HFFc6 (cell line): Measurements from ENCODE around the gene ROMO1. TPM values are rescaled to one million over a fixed set of nuclear protein-coding genes. Genes with fewer than 3 reads are reported as not detected.
"Not testable (repeated sequence)": the region's sequence is repeated elsewhere in the genome, so short reads cannot be mapped to it uniquely, and the experiment has no call there.

ENCODE experiments used
- DNase-seq: peaks from one replicate; pipeline ENCODE4 v3.0.0-alpha.2; 2018
- H3K27ac Mint-ChIP-seq: 2 replicates; pipeline ENCODE4 v1.8.0; 2020; ENCODE audit warnings: mild to moderate bottlenecking, mixed read lengths
- H3K27me3 Mint-ChIP-seq: 2 replicates; pipeline ENCODE4 v1.8.0; 2021; ENCODE audit warnings: mild to moderate bottlenecking, moderate library complexity, mixed read lengths; ENCODE audit not compliant: insufficient read depth
- H3K36me3 Mint-ChIP-seq: 2 replicates; pipeline ENCODE4 v1.8.0; 2021; ENCODE audit warnings: low read depth, mixed read lengths
- H3K4me1 Mint-ChIP-seq: 2 replicates; pipeline ENCODE4 v1.8.0; 2020; ENCODE audit warnings: low read depth, mixed read lengths
- H3K4me3 Mint-ChIP-seq: 2 replicates; pipeline ENCODE4 v1.8.0; 2020; ENCODE audit warnings: mild to moderate bottlenecking, moderate library complexity, mixed read lengths
- H3K9me3 Mint-ChIP-seq: 2 replicates; pipeline ENCODE4 v1.8.0; 2020; ENCODE audit warnings: mild to moderate bottlenecking, mixed read lengths
- total RNA-seq, 6 experiments: library from RNA; stranded (reverse); fragmentation: NEBNext Ultra II Directional; extraction: Animal tissue kit (Norgen Biotek cat#: 25700); gene quantifications; 2 replicates in 1 of 6; 3 replicates in 5 of 6; pipeline ENCODE4 v1.2.3, GENCODE V29; 2021
- TF ChIP-seq, protein P1 (sequence below): fragments of 200-600 bp; sonication (generic); IDR thresholded peaks from 2 replicates; pipeline ENCODE4 v1.5.0; 2021; ENCODE audit warnings: antibody characterized with exemption, mild to moderate bottlenecking

Gene ROMO1
- total RNA-seq, 6 experiments from 2014 or later: 158 to 236 (median 195) TPM

DNA sequence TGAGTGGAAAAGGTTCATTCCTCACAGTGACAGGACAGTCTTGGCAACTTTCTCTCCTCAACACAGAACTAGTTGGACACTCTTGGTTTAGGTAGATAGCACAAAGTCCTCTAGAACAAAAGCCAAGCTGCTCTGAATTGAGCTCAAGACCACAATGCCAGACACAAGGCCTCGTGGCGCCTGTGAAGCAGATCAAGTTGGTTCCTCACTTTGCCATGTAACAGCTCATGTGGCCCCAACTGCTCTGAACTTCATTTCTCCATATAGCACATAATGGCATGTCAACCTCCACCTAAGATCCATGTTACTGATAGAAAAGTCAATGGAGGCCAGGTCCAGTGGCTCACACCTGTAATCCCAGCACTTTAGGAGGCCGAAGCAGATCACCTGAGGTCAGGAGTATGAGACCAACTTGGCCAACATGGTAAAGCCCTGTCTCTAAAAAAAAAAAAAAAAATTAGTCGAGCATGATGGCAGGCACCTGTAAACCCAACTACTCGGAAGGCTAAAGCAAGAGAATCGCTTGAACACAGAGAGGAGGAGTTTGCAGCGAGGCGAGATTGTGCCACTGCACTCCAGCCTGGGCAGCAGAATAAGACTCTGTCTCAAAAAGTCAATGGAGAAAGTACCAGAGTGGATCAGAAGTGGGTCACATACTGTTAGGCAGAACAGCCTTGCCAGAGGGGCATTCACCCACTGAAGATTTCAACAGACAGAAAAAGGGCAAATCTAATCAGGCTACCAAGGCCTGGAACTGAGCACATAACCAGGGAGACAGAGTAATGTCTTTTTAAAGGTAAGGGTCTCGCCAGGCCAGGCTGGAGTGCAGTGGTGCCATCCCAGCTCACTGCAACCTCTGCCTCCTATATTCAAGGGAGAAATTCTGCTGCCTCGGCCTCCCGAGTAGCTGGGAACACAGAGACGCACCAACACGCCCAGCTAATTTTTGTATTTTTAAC is 21.2 kb downstream of the ROMO1 start:
- TF ChIP-seq, protein P1, sequence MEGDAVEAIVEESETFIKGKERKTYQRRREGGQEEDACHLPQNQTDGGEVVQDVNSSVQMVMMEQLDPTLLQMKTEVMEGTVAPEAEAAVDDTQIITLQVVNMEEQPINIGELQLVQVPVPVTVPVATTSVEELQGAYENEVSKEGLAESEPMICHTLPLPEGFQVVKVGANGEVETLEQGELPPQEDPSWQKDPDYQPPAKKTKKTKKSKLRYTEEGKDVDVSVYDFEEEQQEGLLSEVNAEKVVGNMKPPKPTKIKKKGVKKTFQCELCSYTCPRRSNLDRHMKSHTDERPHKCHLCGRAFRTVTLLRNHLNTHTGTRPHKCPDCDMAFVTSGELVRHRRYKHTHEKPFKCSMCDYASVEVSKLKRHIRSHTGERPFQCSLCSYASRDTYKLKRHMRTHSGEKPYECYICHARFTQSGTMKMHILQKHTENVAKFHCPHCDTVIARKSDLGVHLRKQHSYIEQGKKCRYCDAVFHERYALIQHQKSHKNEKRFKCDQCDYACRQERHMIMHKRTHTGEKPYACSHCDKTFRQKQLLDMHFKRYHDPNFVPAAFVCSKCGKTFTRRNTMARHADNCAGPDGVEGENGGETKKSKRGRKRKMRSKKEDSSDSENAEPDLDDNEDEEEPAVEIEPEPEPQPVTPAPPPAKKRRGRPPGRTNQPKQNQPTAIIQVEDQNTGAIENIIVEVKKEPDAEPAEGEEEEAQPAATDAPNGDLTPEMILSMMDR: no peak
- no peaks in the 10 kb centered on the region for H3K9me3 Mint-ChIP-seq
- DNase-seq: no peak
- peaks cover 16% of the 10 kb centered on the region for H3K27me3 Mint-ChIP-seq
- H3K4me3 Mint-ChIP-seq: peak overlapping the region; percentile 22; the same call in 1 of the 2 replicates
- H3K27ac Mint-ChIP-seq: peak overlapping the region; percentile 75
- H3K4me1 Mint-ChIP-seq: peaks cover 32% of the 10 kb centered on the region
- peaks cover 53% of the 10 kb centered on the region for H3K36me3 Mint-ChIP-seq

DNA sequence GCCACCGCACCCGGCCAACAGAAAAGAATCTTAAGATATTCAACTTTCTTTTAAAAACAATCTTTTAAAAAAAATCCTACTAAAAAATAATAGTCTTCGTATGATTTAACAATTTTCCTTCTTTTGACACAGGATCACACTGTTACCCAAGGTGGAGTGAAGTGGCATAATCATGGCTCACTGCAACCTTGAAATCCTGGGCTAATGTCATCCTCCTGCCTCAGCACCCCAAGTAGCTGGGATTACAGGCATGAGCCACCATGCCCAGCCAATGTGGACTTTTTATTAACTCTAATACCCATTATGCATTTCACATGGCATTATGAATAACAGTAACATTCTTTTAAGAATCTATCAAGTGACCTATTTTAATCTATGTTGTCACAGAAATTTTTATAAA is 22.0 kb downstream of the ROMO1 start:
- H3K4me1 Mint-ChIP-seq: peaks cover 32% of the 10 kb centered on the region
- H3K36me3 Mint-ChIP-seq: peaks cover 53% of the 10 kb centered on the region
- peak overlapping the region; percentile 45 for H3K27ac Mint-ChIP-seq
- H3K4me3 Mint-ChIP-seq: no peak overlapping the region
- no peaks in the 10 kb centered on the region for H3K9me3 Mint-ChIP-seq
- DNase-seq: no peak
- peaks cover 18% of the 10 kb centered on the region for H3K27me3 Mint-ChIP-seq
- TF ChIP-seq, protein P1: no peak

DNA sequence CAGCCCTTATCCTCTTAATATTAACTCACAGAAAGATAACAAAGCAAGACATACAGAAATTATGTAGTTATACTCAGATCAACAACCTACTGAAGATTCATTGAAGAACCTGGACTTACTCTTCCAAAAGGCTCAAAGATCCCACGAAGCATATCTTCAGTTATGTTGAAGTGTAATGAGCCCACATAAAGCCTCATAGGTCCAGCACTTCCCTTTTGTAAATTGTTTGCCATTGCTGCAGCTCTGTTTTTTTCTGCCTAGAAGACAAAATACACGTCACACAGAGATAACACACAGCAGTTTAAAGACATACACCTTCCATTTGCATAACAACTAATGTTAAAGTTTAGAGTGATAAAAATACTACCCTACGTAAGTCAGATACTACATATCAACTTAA is 22.4 kb downstream of the ROMO1 start:
- Mint-ChIP-seq H3K27me3 (peaks cover 16% of the 10 kb centered on the region), H3K4me3 (no peak overlapping the region; the same call in 1 of the 2 replicates), H3K36me3 (peaks cover 53% of the 10 kb centered on the region), H3K27ac (peak overlapping the region; percentile 45), H3K9me3 (no peaks in the 10 kb centered on the region), H3K4me1 (peaks cover 32% of the 10 kb centered on the region)
- no peak for DNase-seq
- TF ChIP-seq, protein P1: no peak

DNA sequence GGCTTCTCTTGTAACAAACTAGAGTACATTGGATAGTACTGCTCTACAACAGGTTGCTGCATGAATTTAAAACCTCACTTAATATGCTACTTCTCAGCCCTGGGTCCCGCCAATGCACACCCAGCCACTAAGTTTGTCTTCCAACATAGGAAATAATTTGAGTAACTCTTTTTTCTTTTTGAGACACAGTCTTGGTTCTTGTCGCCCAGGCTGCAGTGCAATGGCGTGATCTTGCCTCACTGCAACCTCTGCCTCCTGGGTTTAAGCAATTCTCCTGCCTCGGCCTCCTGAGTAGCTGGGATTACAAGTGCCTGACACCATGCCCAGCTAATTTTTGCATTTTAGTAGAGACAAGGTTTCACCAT is 24.1 kb downstream of the ROMO1 start:
- peaks cover 19% of the 10 kb centered on the region for H3K27me3 Mint-ChIP-seq
- peaks cover 29% of the 10 kb centered on the region for H3K4me1 Mint-ChIP-seq
- peak overlapping the region; percentile 40 for H3K27ac Mint-ChIP-seq
- not testable (repeated sequence) for H3K9me3 Mint-ChIP-seq, H3K4me3 Mint-ChIP-seq, DNase-seq
- H3K36me3 Mint-ChIP-seq: peaks cover 47% of the 10 kb centered on the region

DNA sequence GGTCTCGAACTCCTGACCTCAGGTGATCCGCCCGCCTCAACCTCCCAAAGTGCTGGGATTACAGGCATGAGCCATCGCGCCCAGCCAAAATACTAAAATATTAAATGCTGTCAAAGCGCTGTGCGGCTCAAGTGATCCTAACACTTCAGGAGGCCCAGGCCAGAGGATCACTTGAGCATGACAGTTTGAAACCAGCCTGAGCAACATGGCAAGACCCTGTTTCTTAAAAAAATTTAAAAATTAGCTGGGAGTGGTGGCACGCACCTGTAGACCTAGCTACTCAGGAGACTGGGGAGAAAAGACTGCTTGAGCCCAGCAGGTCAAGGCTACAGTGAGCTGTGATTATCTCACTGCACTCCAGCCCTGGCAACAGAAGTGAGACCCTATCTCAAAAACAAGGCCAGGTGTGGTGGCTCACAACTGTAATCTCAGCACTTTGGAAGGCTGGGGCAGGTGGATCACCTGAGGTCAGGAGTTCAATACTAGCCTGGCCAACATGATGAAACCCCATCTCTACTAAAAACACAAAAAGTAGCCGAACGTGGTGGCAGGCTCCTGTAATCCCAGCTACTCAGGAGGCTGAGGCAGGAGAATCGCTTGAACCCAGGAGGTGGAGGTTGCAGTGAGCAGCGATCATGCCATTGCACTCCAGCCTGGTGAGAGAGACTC is 24.6 kb downstream of the ROMO1 start:
- Mint-ChIP-seq H3K27me3 (peaks cover 19% of the 10 kb centered on the region), H3K36me3 (peaks cover 46% of the 10 kb centered on the region), H3K4me1 (peaks cover 27% of the 10 kb centered on the region), H3K27ac (0 out of 2 replicates have a peak overlapping the region, but pooled peaks have one; percentile 6)
- not testable (repeated sequence) for H3K9me3 Mint-ChIP-seq, DNase-seq, H3K4me3 Mint-ChIP-seq

DNA sequence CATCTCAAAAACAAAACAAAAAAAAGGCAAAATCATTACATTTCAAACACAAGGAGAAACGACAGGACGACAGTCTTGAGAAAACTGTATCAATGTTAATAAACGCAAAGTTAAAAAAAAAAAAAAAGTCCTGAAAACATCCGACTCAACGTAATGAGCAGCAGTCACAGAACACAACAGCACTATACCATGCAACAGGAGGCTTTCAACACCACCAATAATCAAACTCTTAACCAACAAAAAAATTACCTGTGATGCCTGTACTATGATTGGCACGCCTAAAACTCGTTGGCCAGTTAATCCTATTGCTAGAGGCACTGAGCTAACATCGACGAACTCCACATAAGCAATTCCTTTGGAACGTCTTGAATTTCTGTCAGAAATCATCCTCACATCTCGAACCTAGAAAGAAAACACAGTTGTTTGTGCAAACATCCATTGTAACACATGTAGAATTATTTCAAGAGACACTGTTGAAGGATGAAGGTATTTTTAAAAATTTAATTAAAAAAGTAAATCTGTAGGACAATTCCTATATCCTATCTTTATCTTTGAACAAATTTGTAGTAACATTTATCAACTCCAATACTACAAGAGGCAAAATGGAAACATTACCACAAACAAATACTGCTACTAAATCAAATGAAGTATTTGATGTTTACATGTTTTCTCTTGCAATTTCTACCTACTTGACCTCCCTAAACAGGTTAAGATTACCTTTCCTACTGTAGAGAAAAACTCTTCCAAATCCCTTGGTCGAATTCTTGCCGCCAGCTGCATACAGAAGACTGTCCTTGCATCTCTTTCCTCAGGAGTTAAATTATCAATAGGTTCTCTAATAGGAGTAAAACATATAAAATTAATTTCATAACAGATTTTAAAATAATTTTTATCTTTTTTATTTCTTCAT is 25.4 kb downstream of the ROMO1 start:
- Mint-ChIP-seq H3K4me1 (peaks cover 23% of the 10 kb centered on the region), H3K27me3 (peaks cover 19% of the 10 kb centered on the region), H3K27ac (peak overlapping the region; percentile 48), H3K36me3 (peaks cover 50% of the 10 kb centered on the region), H3K4me3 (no peak overlapping the region), H3K9me3 (no peaks in the 10 kb centered on the region)
- TF ChIP-seq, protein P1: no peak
- no peak for DNase-seq
